Stomach (tissue), 9 donors: ENCODE measurements around the gene HERC6. TPM values are rescaled to one million over a fixed set of nuclear protein-coding genes. Genes with fewer than 3 reads are reported as not detected.

Source experiments
- DNase-seq, 2 donors: peaks; one replicate each; pipeline versions ENCODE4 v3.0.0 to v3.0.0-alpha.2; 2013 to 2019
- H3K27ac ChIP-seq, 5 donors: fragments of 200-600 bp in 4 of 5; sonication (generic) in 4 of 5; one replicate each; pipeline ENCODE4 v1.5.1; 2013 to 2019; ENCODE audit warnings: mild to moderate bottlenecking in 1 of 5, moderate library complexity in 1 of 5
- H3K27me3 ChIP-seq, 3 donors: fragments of 200-600 bp; sonication (generic); one replicate each; pipeline ENCODE4 v1.5.1; 2017 to 2019; ENCODE audit warnings: mixed run types in 1 of 3
- H3K36me3 ChIP-seq, 4 donors: fragments of 200-600 bp; sonication (generic); 1 replicate in 3 of 4; 2 replicates in 1 of 4; pipeline ENCODE4 v1.5.1; 2016 to 2019
- H3K4me1 ChIP-seq, 4 donors: fragments of 200-600 bp; sonication (generic); one replicate each; pipeline ENCODE4 v1.5.1; 2016 to 2019
- H3K4me3 ChIP-seq, 4 donors: fragments of 200-600 bp; sonication (generic) in 3 of 4; one replicate each; pipeline ENCODE4 v1.5.1; 2016 to 2019; ENCODE audit warnings: mild to moderate bottlenecking in 1 of 4
- H3K9me3 ChIP-seq, 4 donors: fragments of 200-600 bp; sonication (generic); one replicate each; pipeline ENCODE4 v1.5.1; 2016 to 2019
- EP300 ChIP-seq: sonication (generic); formaldehyde crosslinking; IDR thresholded peaks from one replicate; pipeline ENCODE4 v1.6.1; 2017; ENCODE audit warnings: antibody characterized with exemption
- POLR2A ChIP-seq, 4 donors: fragments of 450-650 bp; IDR thresholded peaks; one replicate each; pipeline ENCODE4 v1.6.1; 2016; ENCODE audit warnings: antibody characterized with exemption in 4 of 4, control low read depth in 2 of 4, mild to moderate bottlenecking in 1 of 4, moderate library complexity in 1 of 4
- POLR2AphosphoS5 ChIP-seq, 3 donors: sonication (generic); formaldehyde crosslinking; IDR thresholded peaks; one replicate each; pipeline ENCODE4 v1.6.1; 2016; ENCODE audit warnings: antibody characterized with exemption in 3 of 3
- WGBS, 5 donors: extraction: QIAGEN DNeasy Blood & Tissue Kit in 3 of 5; methylation state at CpG; one replicate each; pipeline versions ENCODE4 v1.1.5 to v1.1.7; 2013 to 2018; 5-methylcytosine and 5-hydroxymethylcytosine counted together
- intact Hi-C: fragments of 100-400 bp; cut with DNase I; formaldehyde crosslinking; loops from one replicate; pipeline ENCODE4 v1.15.1; 2023; ENCODE audit warnings: low total_unique reads
- polyA plus RNA-seq, 3 donors: library from polyadenylated mRNA; stranded (reverse); fragments of 200-250 nt; gene quantifications; one replicate each; pipeline ENCODE4 v1.2.3, GENCODE V29; 2013
- total RNA-seq, 5 donors: library from RNA; depleted of rRNA; stranded (reverse); fragments of >200 nt; gene quantifications; one replicate each; pipeline versions ENCODE4 v1.1.0 to v1.2.3, GENCODE V29; 2014 to 2016
- TF ChIP-seq, protein P1 (sequence below), 7 experiments: fragments of 450-650 bp in 4 of 7; fragments of 200-600 bp in 3 of 7; sonication (generic) in 3 of 7; IDR thresholded peaks; one replicate each; pipeline ENCODE4 v1.5.1; 2016 to 2019; ENCODE audit warnings: antibody characterized with exemption in 7 of 7, control low read depth in 2 of 7, mild to moderate bottlenecking in 1 of 7
- donor health status: healthy with polysubstance abuse.
- donor health status: Bipolar disorder and iron deficiency.
- donor health status: healthy.

Gene HERC6
- total and polyA plus RNA-seq, 8 donors: 0.58 to 18.7 (median 5.1) TPM

DNA sequence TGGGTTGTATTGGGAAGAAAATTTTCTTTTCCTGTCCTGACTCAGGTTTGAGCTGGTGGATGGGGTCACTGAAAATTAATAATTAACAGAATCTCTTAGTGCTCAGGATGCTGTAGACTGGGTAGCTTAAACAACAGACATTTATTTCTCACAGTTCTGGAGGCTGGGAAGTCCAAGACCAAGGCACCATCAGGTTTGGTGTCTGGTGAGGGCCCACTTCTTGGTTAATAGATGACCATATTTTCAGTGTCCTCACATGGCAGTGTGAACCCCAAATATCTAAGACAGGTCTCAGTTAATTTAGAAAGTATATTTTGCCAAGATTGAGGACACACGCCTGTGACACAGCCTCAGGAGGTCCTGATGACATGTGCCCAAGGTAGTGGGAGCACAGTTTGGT, 31.1 kb downstream of the HERC6 start:
- Histone ChIP-seq H3K27ac (no peak overlapping the region), H3K36me3 (peaks cover 0 to 25% (median 18%) of the 10 kb centered on the region in 4 donors), H3K4me1 (no peaks in the 10 kb centered on the region), H3K9me3 (no peaks in the 10 kb centered on the region), H3K27me3 (no peaks in the 10 kb centered on the region), H3K4me3 (no peak overlapping the region)
- TF ChIP-seq EP300: no peak
- TF ChIP-seq POLR2A (IDR thresholded peaks at IDR 0.05): no peak
- TF ChIP-seq POLR2AphosphoS5 (IDR thresholded peaks at IDR 0.05): no peak
- TF ChIP-seq, protein P1, sequence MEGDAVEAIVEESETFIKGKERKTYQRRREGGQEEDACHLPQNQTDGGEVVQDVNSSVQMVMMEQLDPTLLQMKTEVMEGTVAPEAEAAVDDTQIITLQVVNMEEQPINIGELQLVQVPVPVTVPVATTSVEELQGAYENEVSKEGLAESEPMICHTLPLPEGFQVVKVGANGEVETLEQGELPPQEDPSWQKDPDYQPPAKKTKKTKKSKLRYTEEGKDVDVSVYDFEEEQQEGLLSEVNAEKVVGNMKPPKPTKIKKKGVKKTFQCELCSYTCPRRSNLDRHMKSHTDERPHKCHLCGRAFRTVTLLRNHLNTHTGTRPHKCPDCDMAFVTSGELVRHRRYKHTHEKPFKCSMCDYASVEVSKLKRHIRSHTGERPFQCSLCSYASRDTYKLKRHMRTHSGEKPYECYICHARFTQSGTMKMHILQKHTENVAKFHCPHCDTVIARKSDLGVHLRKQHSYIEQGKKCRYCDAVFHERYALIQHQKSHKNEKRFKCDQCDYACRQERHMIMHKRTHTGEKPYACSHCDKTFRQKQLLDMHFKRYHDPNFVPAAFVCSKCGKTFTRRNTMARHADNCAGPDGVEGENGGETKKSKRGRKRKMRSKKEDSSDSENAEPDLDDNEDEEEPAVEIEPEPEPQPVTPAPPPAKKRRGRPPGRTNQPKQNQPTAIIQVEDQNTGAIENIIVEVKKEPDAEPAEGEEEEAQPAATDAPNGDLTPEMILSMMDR (IDR thresholded peaks at IDR 0.05): no peak
- 94 to 100% (median 98%) methylated on average over 1 of the region's 1 CpG for WGBS, 5 donors
- intact Hi-C loops: no loop called here
- DNase-seq: no peak

DNA sequence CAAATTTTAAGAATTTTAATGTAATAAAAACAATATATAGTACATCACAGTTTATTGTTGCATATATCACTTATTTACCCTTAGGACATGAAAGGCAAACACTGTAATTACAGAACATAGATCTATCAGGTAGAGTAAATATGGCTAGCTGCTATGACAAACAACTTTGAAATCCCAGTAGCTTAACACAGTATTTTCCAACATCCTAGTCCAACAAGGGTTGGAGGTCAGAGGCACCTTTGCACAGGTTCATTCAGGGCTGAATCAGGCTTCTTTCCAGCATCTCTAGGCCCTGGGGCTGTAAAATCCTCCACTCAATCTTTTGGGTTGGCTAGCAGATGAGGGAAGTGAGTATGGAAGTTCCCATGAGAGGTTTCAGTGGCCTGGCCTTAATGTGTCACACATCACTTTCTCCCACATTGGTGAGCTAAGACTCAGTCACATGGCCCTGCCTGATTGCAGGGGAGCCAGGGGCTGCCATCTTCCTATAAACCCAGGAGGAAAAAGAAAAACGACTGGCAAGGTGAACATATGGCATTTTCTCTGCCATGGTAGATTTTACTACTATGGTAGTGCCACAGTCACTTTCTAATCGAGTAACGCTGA, 32.9 kb downstream of the HERC6 start:
- TF ChIP-seq EP300 (no peak), POLR2A (IDR thresholded peaks at IDR 0.05) (no peak), POLR2AphosphoS5 (IDR thresholded peaks at IDR 0.05) (no peak)
- TF ChIP-seq, protein P1 (IDR thresholded peaks at IDR 0.05): no peak
- H3K27me3 ChIP-seq: no peaks in the 10 kb centered on the region
- whole genome bisulfite sequencing, 5 donors: 85 to 92% (median 89%) methylated on average over 3 of the region's 3 CpGs
- peaks cover 0 to 22% (median 12%) of the 10 kb centered on the region in 4 donors for H3K36me3 ChIP-seq
- intact Hi-C loops: no loop called here
- DNase-seq: no peak
- no peaks in the 10 kb centered on the region for H3K4me1 ChIP-seq
- no peak overlapping the region for H3K4me3 ChIP-seq
- no peak overlapping the region for H3K27ac ChIP-seq
- H3K9me3 ChIP-seq: no peaks in the 10 kb centered on the region

DNA sequence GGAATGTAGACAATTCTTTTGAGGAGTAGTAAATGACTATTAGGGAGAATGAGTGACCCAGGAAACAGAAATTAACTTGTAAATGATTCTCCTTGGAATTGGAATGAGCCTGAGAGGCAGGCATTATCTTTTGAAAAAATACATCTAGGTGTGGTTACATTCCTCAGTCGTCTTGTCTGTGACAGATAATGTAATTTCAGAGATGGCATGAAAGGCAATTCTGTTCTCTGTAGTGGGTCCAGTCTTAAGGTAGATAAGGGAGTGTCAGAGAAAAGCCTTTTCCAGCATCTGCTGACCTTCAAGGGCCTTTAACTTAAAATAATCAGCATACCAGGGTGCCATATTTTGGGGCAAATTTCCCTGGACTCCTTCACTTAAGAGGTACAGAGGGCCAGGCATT, 35.1 kb downstream of the HERC6 start:
- TF ChIP-seq POLR2AphosphoS5 (IDR thresholded peaks at IDR 0.05) (no peak), EP300 (no peak), POLR2A (IDR thresholded peaks at IDR 0.05) (no peak)
- TF ChIP-seq, protein P1 (IDR thresholded peaks at IDR 0.05): no peak
- Histone ChIP-seq H3K4me1 (no peaks in the 10 kb centered on the region), H3K36me3 (peaks cover 0 to 22% (median 10%) of the 10 kb centered on the region in 4 donors), H3K27me3 (no peaks in the 10 kb centered on the region), H3K4me3 (no peak overlapping the region), H3K27ac (no peak overlapping the region), H3K9me3 (no peaks in the 10 kb centered on the region)
- DNase-seq: no peak
- 42 to 69% (median 61%) methylated on average over 1 of the region's 1 CpG for WGBS, 5 donors
- intact Hi-C loops: no loop called here

DNA sequence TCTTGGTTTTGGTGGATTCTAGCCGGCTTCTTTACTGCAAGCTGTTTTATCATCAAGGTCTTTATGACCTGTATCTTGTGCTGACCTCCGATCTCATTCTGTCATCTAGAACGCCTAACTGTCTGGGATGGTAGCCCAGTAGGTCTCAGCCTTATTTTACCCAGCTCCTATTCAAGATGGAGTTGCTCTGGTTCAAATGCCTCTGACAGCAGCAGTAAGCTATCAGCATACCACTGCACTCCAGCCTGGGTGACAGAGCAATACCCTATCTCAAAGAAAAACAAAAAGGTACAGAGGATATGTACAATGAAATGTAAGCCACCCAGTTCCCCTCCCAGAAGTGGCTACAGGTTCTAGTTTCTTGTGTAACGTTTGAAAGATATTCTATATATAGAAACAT, 36.1 kb downstream of the HERC6 start:
- H3K27ac ChIP-seq: no peak overlapping the region
- no peaks in the 10 kb centered on the region for H3K9me3 ChIP-seq
- H3K36me3 ChIP-seq: peaks cover 0 to 20% (median 10%) of the 10 kb centered on the region in 4 donors
- no peak overlapping the region for H3K4me3 ChIP-seq
- no peak for DNase-seq
- intact Hi-C loops: no loop called here
- H3K27me3 ChIP-seq: no peaks in the 10 kb centered on the region
- no peaks in the 10 kb centered on the region for H3K4me1 ChIP-seq
- 80 to 93% (median 90%) methylated on average over 4 of the region's 4 CpGs for WGBS, 5 donors
- no peak for TF ChIP-seq EP300

DNA sequence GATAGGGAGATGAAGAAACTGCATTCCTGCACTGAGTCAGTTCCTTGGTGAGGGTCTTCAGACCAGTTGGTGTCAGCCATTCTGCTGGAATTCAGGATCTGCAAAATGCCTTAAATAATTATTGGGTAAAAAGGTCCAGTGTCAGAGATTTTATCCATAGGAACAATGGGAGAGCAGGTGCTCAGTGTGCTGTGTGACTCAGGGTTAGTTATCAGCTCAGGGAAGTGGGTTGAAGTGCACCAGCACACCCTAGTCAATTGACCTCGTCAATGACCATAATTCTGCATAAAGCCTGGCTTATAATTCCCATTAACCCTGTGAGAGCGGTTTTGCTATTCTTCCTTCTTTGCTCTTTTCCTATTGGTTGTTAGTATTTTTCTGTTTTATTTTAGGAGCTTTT, 37.3 kb downstream of the HERC6 start:
- H3K4me3 ChIP-seq: no peak overlapping the region
- H3K27me3 ChIP-seq: no peaks in the 10 kb centered on the region
- no peak for TF ChIP-seq POLR2A (IDR thresholded peaks at IDR 0.05)
- TF ChIP-seq POLR2AphosphoS5 (IDR thresholded peaks at IDR 0.05): peak in 1 of 3 donors; percentile 69
- TF ChIP-seq, protein P1 (IDR thresholded peaks at IDR 0.05): no peak
- WGBS, 5 donors: 59 to 88% (median 65%) methylated on average over 2 of the region's 2 CpGs
- intact Hi-C loops: no loop called here
- DNase-seq: peak in 1 of 2 donors; percentile 28
- peaks cover 0 to 14% (median 10%) of the 10 kb centered on the region in 4 donors for H3K36me3 ChIP-seq
- peaks cover 0 to 8% (median 0%) of the 10 kb centered on the region in 4 donors for H3K4me1 ChIP-seq
- H3K27ac ChIP-seq: no peak overlapping the region
- no peaks in the 10 kb centered on the region for H3K9me3 ChIP-seq
